CD14-positive monocyte (primary cell): Measurements from ENCODE around the gene CELF4. TPM values are rescaled to one million over a fixed set of nuclear protein-coding genes. Genes with fewer than 3 reads are reported as not detected.

Experiments
- DNase-seq, 3 donors: peaks; one replicate each; pipeline ENCODE4 v3.0.0-alpha.2; 2011 to 2022
- H2AFZ ChIP-seq: 2 replicates; pipeline ENCODE4 v1.6.0; 2012; ENCODE audit warnings: mild to moderate bottlenecking, low read depth, low read length, inconsistent platforms; ENCODE audit not compliant: insufficient read depth, poor library complexity, severe bottlenecking
- H3K27ac ChIP-seq, 2 donors: 1 replicate in 1 of 2; 2 replicates in 1 of 2; pipeline ENCODE4 v1.5.1; 2012 to 2013; ENCODE audit warnings: low read length in 2 of 2, control low read depth in 1 of 2, inconsistent platforms in 1 of 2, low read depth in 1 of 2, mild to moderate bottlenecking in 1 of 2
- H3K27me3 ChIP-seq, 2 donors: one replicate each; pipeline versions ENCODE4 v1.6.0 to v1.6.1; 2011 to 2013; ENCODE audit warnings: low read length in 2 of 2; ENCODE audit not compliant: control insufficient read depth in 2 of 2, insufficient read depth in 2 of 2
- H3K36me3 ChIP-seq, 2 donors: replicated peaks in 1 of 2; 1 replicate in 1 of 2; 2 replicates in 1 of 2; pipeline versions ENCODE4 v1.5.1 to v1.6.1; 2012 to 2013; ENCODE audit warnings: low read length in 2 of 2, control low read depth in 1 of 2, inconsistent platforms in 1 of 2, mild to moderate bottlenecking in 1 of 2; ENCODE audit not compliant: insufficient read depth in 2 of 2, control insufficient read depth in 1 of 2
- H3K4me1 ChIP-seq, 2 donors: 1 replicate in 1 of 2; 2 replicates in 1 of 2; pipeline versions ENCODE4 v1.5.1 to v1.6.1; 2012 to 2013; ENCODE audit warnings: low read length in 2 of 2, control low read depth in 1 of 2, inconsistent platforms in 1 of 2, mild to moderate bottlenecking in 1 of 2, moderate library complexity in 1 of 2; ENCODE audit not compliant: insufficient read depth in 2 of 2, control insufficient read depth in 1 of 2
- H3K4me2 ChIP-seq: replicated peaks from 2 replicates; pipeline ENCODE3; 2012; ENCODE audit warnings: low read length, moderate library complexity, mild to moderate bottlenecking; ENCODE audit not compliant: poor library complexity, severe bottlenecking; ENCODE audit errors: extremely low read depth
- H3K4me3 ChIP-seq, 3 experiments: fragments of 200-600 bp in 1 of 3; sonication (generic) in 1 of 3; replicated peaks in 1 of 3; 1 replicate in 2 of 3; 2 replicates in 1 of 3; pipeline ENCODE4 v1.5.1; 2011 to 2013; ENCODE audit warnings: low read length in 3 of 3, mild to moderate bottlenecking in 3 of 3, control low read depth in 2 of 3, low read depth in 2 of 3, inconsistent platforms in 1 of 3, moderate library complexity in 1 of 3
- H3K79me2 ChIP-seq: 2 replicates; pipeline ENCODE4 v1.6.0; 2012; ENCODE audit warnings: mild to moderate bottlenecking, control low read depth, inconsistent platforms, low read length, moderate library complexity; ENCODE audit not compliant: insufficient read depth
- H3K9ac ChIP-seq: 2 replicates; pipeline ENCODE4 v1.6.0; 2017; ENCODE audit warnings: low read length, mild to moderate bottlenecking; ENCODE audit not compliant: insufficient read depth, poor library complexity, severe bottlenecking
- H3K9me3 ChIP-seq, 2 donors: replicated peaks in 1 of 2; 1 replicate in 1 of 2; 2 replicates in 1 of 2; pipeline versions ENCODE4 v1.5.1 to v1.6.1; 2012 to 2013; ENCODE audit warnings: low read length in 2 of 2, control low read depth in 1 of 2; ENCODE audit not compliant: control insufficient read depth in 1 of 2, insufficient read depth in 1 of 2
- H4K20me1 ChIP-seq: 2 replicates; pipeline ENCODE4 v1.6.0; 2012; ENCODE audit warnings: mild to moderate bottlenecking, low read length, control low read depth, moderate library complexity; ENCODE audit not compliant: insufficient read depth
- H3K27ac Mint-ChIP-seq, 7 donors: one replicate each; pipeline ENCODE4 v1.8.0; 2020; ENCODE audit warnings: mild to moderate bottlenecking in 7 of 7, mixed read lengths in 7 of 7, moderate library complexity in 6 of 7, inconsistent platforms in 2 of 7
- H3K27me3 Mint-ChIP-seq, 3 donors: one replicate each; pipeline ENCODE4 v1.8.0; 2021 to 2022; ENCODE audit warnings: low read depth in 3 of 3, mild to moderate bottlenecking in 3 of 3, mixed read lengths in 3 of 3, moderate library complexity in 3 of 3, inconsistent platforms in 1 of 3
- H3K36me3 Mint-ChIP-seq, 2 donors: one replicate each; pipeline ENCODE4 v1.8.0; 2020; ENCODE audit warnings: mixed read lengths in 2 of 2, inconsistent platforms in 1 of 2, mild to moderate bottlenecking in 1 of 2
- H3K4me1 Mint-ChIP-seq: one replicate; pipeline ENCODE4 v1.8.0; 2020; ENCODE audit warnings: mild to moderate bottlenecking, mixed read lengths
- H3K4me3 Mint-ChIP-seq, 2 donors: one replicate each; pipeline ENCODE4 v1.8.0; 2020; ENCODE audit warnings: mild to moderate bottlenecking in 2 of 2, mixed read lengths in 2 of 2, moderate library complexity in 1 of 2
- H3K9me3 Mint-ChIP-seq, 7 donors: one replicate each; pipeline ENCODE4 v1.8.0; 2020 to 2022; ENCODE audit warnings: mixed read lengths in 7 of 7, mild to moderate bottlenecking in 6 of 7, moderate library complexity in 6 of 7, inconsistent platforms in 2 of 7
- CTCF ChIP-seq: fragments of 200-600 bp; IDR thresholded peaks from one replicate; pipeline ENCODE4 v1.8.0; 2022; ENCODE audit warnings: antibody characterized with exemption, mild to moderate bottlenecking
- WGBS: methylation state at CpG from one replicate; pipeline ENCODE4 v1.1.5; 2013; ENCODE audit warnings: missing lambda C conversion rate; ENCODE audit not compliant: insufficient coverage; 5-methylcytosine and 5-hydroxymethylcytosine counted together
- intact Hi-C, 2 donors: fragments of 100-400 bp; cut with micrococcal nuclease; formaldehyde crosslinking; loops; one replicate each; pipeline versions ENCODE4 v1.15.0 to v1.15.1; 2023
- polyA plus RNA-seq, 3 donors: library from polyadenylated mRNA; depleted of rRNA in 1 of 3; unstranded in 2 of 3; stranded (reverse) in 1 of 3; fragments of 300-500 nt in 2 of 3; fragments of >200 nt in 1 of 3; fragmentation: Illumina TruSeq in 2 of 3; gene quantifications; 1 replicate in 2 of 3; 2 replicates in 1 of 3; pipeline ENCODE4 v1.2.3, GENCODE V29; 2012 to 2021

The CELF4 gene
- polyA plus RNA-seq, 3 donors = not detected

GRCh38 chr18:37199741-37200140, 365.9 kb downstream of the CELF4 start:
- DNase-seq = no peak
- peaks cover 1 to 6% of the 10 kb centered on the region in 2 donors for H3K9me3 ChIP-seq
- no peaks in the 10 kb centered on the region for H3K79me2 ChIP-seq
- Mint-ChIP-seq H3K4me1 (no peaks in the 10 kb centered on the region), H3K27ac (no peak overlapping the region), H3K4me3 (no peak overlapping the region), H3K27me3 (no peaks in the 10 kb centered on the region), H3K9me3 (peaks cover 6 to 23% (median 10%) of the 10 kb centered on the region in 7 donors), H3K36me3 (no peaks in the 10 kb centered on the region)
- H2AFZ ChIP-seq = no peak overlapping the region
- no peaks in the 10 kb centered on the region for H4K20me1 ChIP-seq
- TF ChIP-seq CTCF = no peak
- no peaks in the 10 kb centered on the region for H3K27me3 ChIP-seq
- WGBS = 100% methylated on average over 1 of the region's 2 CpGs
- H3K4me1 ChIP-seq = no peaks in the 10 kb centered on the region
- no peak overlapping the region for H3K27ac ChIP-seq
- no peak overlapping the region for H3K4me2 ChIP-seq
- intact Hi-C loops = no loop called here
- H3K36me3 ChIP-seq = no peaks in the 10 kb centered on the region
- no peak overlapping the region for H3K9ac ChIP-seq
- no peak overlapping the region for H3K4me3 ChIP-seq
